ENCODE measurements around the gene ENPP3.

ENPP3 gene

GRCh38 chr6:131627724-131628682 is 9.1 kb upstream of the ENPP3 start, which contains the start of gene MED23:
Gene MED23 (minus strand): TSS chr6:131628242. CDS start chr6:131628049, 193 bp downstream.
- peak within 1 kb of the TSS; percentile 95 for H3K4me3 ChIP-seq (ENCODE audit: low read length)
- H3K36me3 ChIP-seq (ENCODE audit: control insufficient read depth, insufficient read depth, low read length, severe bottlenecking), result peaks cover 25% of the 10 kb centered on the region
- H3K9me3 ChIP-seq (ENCODE audit: control insufficient read depth, low read length), result no peaks in the 10 kb centered on the region
- peak within 1 kb of the TSS; percentile 92 for H3K9ac ChIP-seq (ENCODE audit: low read length)
- peak; percentile 98 for DNase-seq (ENCODE audit: low read depth)
- peaks cover 27% of the 10 kb centered on the region for H3K4me1 ChIP-seq (ENCODE audit: control insufficient read depth, insufficient read depth, low read length)
- no peaks in the 10 kb centered on the region for H3K27me3 ChIP-seq (replicated peaks; ENCODE audit: control insufficient read depth, insufficient read depth, low read length)

GRCh38 chr6:131628726-131629125 is 8.4 kb upstream of the ENPP3 start:
- H3K36me3 ChIP-seq (ENCODE audit: control insufficient read depth, insufficient read depth, low read length, severe bottlenecking), result peaks cover 18% of the 10 kb centered on the region
- H3K9me3 ChIP-seq (ENCODE audit: control insufficient read depth, low read length), result no peaks in the 10 kb centered on the region
- peak overlapping the region; percentile 95 for H3K4me3 ChIP-seq (ENCODE audit: low read length)
- DNase-seq (ENCODE audit: low read depth), result peak; percentile 7
- no peaks in the 10 kb centered on the region for H3K27me3 ChIP-seq (replicated peaks; ENCODE audit: control insufficient read depth, insufficient read depth, low read length)
- H3K9ac ChIP-seq (ENCODE audit: low read length), result peak overlapping the region; percentile 92
- H3K4me1 ChIP-seq (ENCODE audit: control insufficient read depth, insufficient read depth, low read length), result peaks cover 27% of the 10 kb centered on the region

GRCh38 chr6:131629651-131630050 is 7.5 kb upstream of the ENPP3 start:
- no peaks in the 10 kb centered on the region for H3K9me3 ChIP-seq (ENCODE audit: control insufficient read depth, low read length)
- no peak overlapping the region for H3K4me3 ChIP-seq (ENCODE audit: low read length)
- peak; percentile 26 for DNase-seq (ENCODE audit: low read depth)
- no peak overlapping the region for H3K9ac ChIP-seq (ENCODE audit: low read length)
- peaks cover 9% of the 10 kb centered on the region for H3K36me3 ChIP-seq (ENCODE audit: control insufficient read depth, insufficient read depth, low read length, severe bottlenecking)
- H3K27me3 ChIP-seq (replicated peaks; ENCODE audit: control insufficient read depth, insufficient read depth, low read length), result no peaks in the 10 kb centered on the region
- H3K4me1 ChIP-seq (ENCODE audit: control insufficient read depth, insufficient read depth, low read length), result peaks cover 27% of the 10 kb centered on the region

- DNase-seq (ENCODE audit: low read depth), result no peak
- Histone ChIP-seq H3K4me3 (ENCODE audit: low read length) (no peak overlapping the region), H3K9ac (ENCODE audit: low read length) (no peak overlapping the region), H3K27me3 (replicated peaks; ENCODE audit: control insufficient read depth, insufficient read depth, low read length) (no peaks in the 10 kb centered on the region), H3K4me1 (ENCODE audit: control insufficient read depth, insufficient read depth, low read length) (peaks cover 28% of the 10 kb centered on the region), H3K36me3 (ENCODE audit: control insufficient read depth, insufficient read depth, low read length, severe bottlenecking) (no peaks in the 10 kb centered on the region), H3K9me3 (ENCODE audit: control insufficient read depth, low read length) (no peaks in the 10 kb centered on the region)
Observed at GRCh38 chr6:131631625-131632289, 5.3 kb upstream of the ENPP3 start.

GRCh38 chr6:131635384-131636340 is 1.4 kb upstream of the ENPP3 start:
- no peak overlapping the region for H3K9ac ChIP-seq (ENCODE audit: low read length)
- no peak for DNase-seq (ENCODE audit: low read depth)
- no peak overlapping the region for H3K4me3 ChIP-seq (ENCODE audit: low read length)
- no peaks in the 10 kb centered on the region for H3K27me3 ChIP-seq (replicated peaks; ENCODE audit: control insufficient read depth, insufficient read depth, low read length)
- H3K4me1 ChIP-seq (ENCODE audit: control insufficient read depth, insufficient read depth, low read length), result peaks cover 11% of the 10 kb centered on the region
- no peaks in the 10 kb centered on the region for H3K9me3 ChIP-seq (ENCODE audit: control insufficient read depth, low read length)
- no peaks in the 10 kb centered on the region for H3K36me3 ChIP-seq (ENCODE audit: control insufficient read depth, insufficient read depth, low read length, severe bottlenecking)

- Histone ChIP-seq H3K36me3 (ENCODE audit: control insufficient read depth, insufficient read depth, low read length, severe bottlenecking) (no peaks in the 10 kb centered on the region), H3K4me3 (ENCODE audit: low read length) (no peak overlapping the region), H3K9ac (ENCODE audit: low read length) (no peak overlapping the region), H3K27me3 (replicated peaks; ENCODE audit: control insufficient read depth, insufficient read depth, low read length) (no peaks in the 10 kb centered on the region), H3K4me1 (ENCODE audit: control insufficient read depth, insufficient read depth, low read length) (peaks cover 16% of the 10 kb centered on the region), H3K9me3 (ENCODE audit: control insufficient read depth, low read length) (no peaks in the 10 kb centered on the region)
- DNase-seq (ENCODE audit: low read depth), result no peak
Observed at GRCh38 chr6:131638013-131638412, 911 bp downstream of the ENPP3 start.

- Histone ChIP-seq H3K36me3 (ENCODE audit: control insufficient read depth, insufficient read depth, low read length, severe bottlenecking) (no peaks in the 10 kb centered on the region), H3K9me3 (ENCODE audit: control insufficient read depth, low read length) (no peaks in the 10 kb centered on the region), H3K4me1 (ENCODE audit: control insufficient read depth, insufficient read depth, low read length) (peaks cover 16% of the 10 kb centered on the region), H3K9ac (ENCODE audit: low read length) (no peak overlapping the region), H3K27me3 (replicated peaks; ENCODE audit: control insufficient read depth, insufficient read depth, low read length) (no peaks in the 10 kb centered on the region), H3K4me3 (ENCODE audit: low read length) (no peak overlapping the region)
- DNase-seq (ENCODE audit: low read depth), result no peak
Observed at GRCh38 chr6:131640100-131640499, 3.0 kb downstream of the ENPP3 start.

- Histone ChIP-seq H3K4me3 (ENCODE audit: low read length) (no peak overlapping the region), H3K4me1 (ENCODE audit: control insufficient read depth, insufficient read depth, low read length) (peaks cover 16% of the 10 kb centered on the region), H3K27me3 (replicated peaks; ENCODE audit: control insufficient read depth, insufficient read depth, low read length) (no peaks in the 10 kb centered on the region), H3K9me3 (ENCODE audit: control insufficient read depth, low read length) (no peaks in the 10 kb centered on the region), H3K9ac (ENCODE audit: low read length) (no peak overlapping the region), H3K36me3 (ENCODE audit: control insufficient read depth, insufficient read depth, low read length, severe bottlenecking) (no peaks in the 10 kb centered on the region)
- no peak for DNase-seq (ENCODE audit: low read depth)
Observed at GRCh38 chr6:131640576-131640975, 3.5 kb downstream of the ENPP3 start.

- DNase-seq (ENCODE audit: low read depth), result no peak
- H3K9ac ChIP-seq (ENCODE audit: low read length), result no peak overlapping the region
- H3K36me3 ChIP-seq (ENCODE audit: control insufficient read depth, insufficient read depth, low read length, severe bottlenecking), result no peaks in the 10 kb centered on the region
- no peaks in the 10 kb centered on the region for H3K9me3 ChIP-seq (ENCODE audit: control insufficient read depth, low read length)
- no peaks in the 10 kb centered on the region for H3K27me3 ChIP-seq (replicated peaks; ENCODE audit: control insufficient read depth, insufficient read depth, low read length)
- H3K4me1 ChIP-seq (ENCODE audit: control insufficient read depth, insufficient read depth, low read length), result peaks cover 12% of the 10 kb centered on the region
- H3K4me3 ChIP-seq (ENCODE audit: low read length), result no peak overlapping the region
Observed at GRCh38 chr6:131641554-131641953, 4.5 kb downstream of the ENPP3 start.

GRCh38 chr6:131642565-131642964 is 5.5 kb downstream of the ENPP3 start:
- no peaks in the 10 kb centered on the region for H3K9me3 ChIP-seq (ENCODE audit: control insufficient read depth, low read length)
- no peaks in the 10 kb centered on the region for H3K27me3 ChIP-seq (replicated peaks; ENCODE audit: control insufficient read depth, insufficient read depth, low read length)
- DNase-seq (ENCODE audit: low read depth), result no peak
- no peaks in the 10 kb centered on the region for H3K36me3 ChIP-seq (ENCODE audit: control insufficient read depth, insufficient read depth, low read length, severe bottlenecking)
- H3K4me1 ChIP-seq (ENCODE audit: control insufficient read depth, insufficient read depth, low read length), result peaks cover 5% of the 10 kb centered on the region
- no peak overlapping the region for H3K9ac ChIP-seq (ENCODE audit: low read length)
- no peak overlapping the region for H3K4me3 ChIP-seq (ENCODE audit: low read length)

Data from adipocyte (in vitro differentiated cells).